CD4-positive, alpha-beta T cell treated with Interleukin-21 for 1 hour (primary cell): Measurements from ENCODE around the gene CHID1.

ENCODE experiments used
- DNase-seq: peaks from one replicate; pipeline ENCODE4 v3.0.0-alpha.2; 2020

The CHID1 gene

DNA sequence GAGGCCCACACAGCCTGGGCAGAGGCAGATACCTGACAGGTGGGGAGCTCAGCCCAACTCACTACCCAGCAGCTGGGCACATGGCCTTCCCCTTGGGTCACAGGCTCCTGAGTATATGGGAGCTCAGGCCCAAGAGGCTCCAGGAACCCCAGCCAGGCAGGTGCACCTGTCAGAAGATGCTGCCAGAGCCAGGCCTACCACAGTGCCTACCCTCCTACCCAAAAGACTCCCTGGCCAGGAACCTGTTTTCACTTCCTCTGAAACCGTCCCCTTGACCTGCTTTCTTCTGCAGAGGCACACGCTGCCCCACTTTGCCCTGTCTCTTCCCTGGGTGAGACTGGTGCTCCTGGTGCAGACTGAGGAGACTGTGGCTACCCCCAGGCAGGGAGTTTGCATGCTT lies 2.9 kb downstream of the CHID1 start:
- no peak for DNase-seq

DNA sequence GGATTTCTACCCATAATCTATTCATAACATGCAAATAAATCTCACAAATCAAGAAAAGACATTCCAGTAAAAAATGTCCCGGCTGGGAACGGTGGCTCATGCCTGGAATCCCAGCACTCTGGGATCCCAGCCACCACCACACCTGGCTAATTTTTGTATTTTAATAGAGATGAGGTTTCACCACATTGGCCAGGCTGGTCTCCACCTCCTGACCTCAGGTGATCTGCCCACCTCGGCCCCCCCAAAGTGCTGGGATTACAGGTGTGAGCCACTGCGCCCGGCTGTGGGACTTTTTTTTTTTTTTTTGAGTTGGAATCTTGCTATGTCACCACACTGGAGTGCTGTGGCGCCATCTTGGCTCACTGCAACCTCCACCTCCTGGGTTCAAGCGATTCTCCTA lies 4.7 kb downstream of the CHID1 start:
- DNase-seq = no peak

DNA sequence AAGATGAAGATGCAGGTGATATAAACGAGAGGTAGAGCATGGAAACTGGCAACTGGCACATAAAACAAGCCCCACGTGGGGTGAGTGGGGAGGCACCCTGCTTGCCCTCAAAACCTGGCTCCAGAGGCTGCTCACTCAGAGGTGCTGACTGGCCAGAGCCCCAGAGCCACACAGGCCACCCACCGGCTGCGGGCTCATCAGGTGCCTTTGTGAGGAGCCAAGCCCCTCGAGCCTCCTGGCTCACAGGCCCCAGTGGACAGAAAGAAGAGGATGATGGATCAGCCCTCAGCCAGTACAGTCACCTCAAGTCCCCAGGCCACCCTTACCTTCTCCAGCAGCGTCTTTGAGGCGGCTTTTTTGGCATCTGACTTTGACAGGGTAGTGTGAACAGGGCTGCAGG lies 6.2 kb downstream of the CHID1 start:
- no peak for DNase-seq

DNA sequence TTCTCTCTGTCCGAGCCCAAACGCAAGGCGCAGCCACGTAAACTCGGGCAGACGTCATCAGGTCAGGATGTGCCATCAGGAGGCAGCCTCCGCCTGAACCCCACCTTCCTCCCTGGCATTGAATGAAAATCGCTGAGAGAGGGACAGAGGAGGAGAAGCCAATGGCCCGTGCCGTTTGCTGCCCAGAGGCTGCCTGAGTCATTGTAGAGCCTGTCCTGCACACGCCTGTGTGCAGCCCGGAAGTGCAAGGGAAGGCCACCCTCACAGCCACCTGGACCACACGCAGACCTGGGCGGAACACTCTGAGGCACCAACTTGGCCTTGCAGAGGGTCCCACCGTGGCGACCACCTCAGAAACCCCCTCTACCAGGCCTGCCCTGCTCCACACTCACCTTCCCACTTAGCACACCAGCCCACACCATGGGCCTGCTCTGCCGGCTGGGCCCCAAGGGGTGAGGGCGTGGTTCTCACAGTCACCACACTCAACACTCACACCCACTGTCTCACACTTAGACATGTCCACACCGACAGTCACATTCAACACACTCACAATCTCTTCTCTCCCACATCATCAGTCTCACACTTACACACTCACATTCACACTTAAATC lies 9.1 kb downstream of the CHID1 start:
- DNase-seq = no peak

DNA sequence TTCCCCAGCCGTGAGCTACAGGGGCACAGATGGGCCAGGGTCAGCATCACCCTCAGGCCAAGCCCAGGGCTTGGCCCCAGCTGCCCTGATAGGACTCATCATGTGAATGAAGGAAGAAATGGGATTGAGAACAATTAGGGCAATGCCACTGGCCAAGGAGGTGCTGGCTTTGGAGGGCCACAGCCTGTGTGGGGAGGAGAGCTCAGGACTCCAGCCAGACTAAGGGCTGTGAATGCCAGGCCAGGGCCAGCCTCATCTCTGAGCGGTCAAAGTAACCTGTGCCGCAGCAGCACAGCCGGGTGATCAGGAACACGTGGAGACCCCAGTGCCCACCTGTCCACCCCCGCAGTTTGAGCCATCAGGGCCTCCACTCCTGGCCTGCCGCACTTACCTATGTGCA lies 10.1 kb downstream of the CHID1 start:
- no peak for DNase-seq

DNA sequence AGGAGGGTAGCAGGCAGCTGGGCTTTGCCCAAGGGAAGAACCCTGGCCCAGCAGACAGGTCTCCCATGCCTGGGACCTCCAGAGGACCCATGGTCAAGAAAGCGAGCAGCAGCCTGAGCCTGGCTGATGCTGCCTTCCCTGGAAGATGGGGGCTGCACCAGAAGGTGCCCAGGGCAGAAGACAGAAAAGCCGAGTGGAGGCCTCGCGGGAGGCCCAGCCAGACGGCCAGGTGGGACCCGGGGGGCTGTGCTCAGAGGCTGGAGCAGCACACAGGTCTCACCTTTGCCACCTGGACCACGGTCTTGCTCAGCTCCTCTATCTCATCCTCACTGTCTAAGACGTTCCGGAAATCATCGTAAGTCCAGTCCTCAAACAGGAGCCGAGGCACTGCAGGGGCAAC lies 10.9 kb downstream of the CHID1 start:
- DNase-seq = no peak

DNA sequence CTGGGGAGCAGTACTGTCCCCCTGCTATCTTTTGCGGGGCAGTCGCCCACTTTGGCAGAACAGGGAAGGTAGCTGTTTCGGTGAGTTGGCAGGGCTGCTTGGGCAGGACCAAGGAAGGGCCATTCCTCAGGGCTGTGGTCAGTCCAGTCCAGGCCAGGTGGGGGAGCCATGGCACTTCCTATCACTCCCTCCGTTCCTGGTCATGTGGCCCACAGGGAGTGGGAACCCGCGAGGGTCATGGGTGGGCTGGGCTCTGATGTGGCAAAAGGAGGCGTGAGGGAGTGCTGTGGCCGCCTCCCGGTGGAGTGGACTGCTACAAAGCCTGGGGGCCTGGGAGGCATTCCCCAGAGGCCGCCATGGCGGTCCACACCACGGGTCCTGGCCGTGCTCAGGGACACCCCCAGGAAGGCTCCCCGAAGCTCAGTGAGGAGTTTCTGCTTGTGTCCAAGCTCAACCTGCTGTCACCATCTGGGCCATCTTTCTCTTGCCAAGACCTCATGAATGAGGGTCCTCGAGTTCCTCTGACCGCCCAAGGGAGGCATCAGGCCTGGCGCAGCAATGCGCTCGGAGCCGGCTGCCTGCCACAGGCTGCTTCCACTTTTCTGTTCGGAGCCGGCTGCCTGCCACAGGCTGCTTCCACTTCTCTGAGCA lies 11.9 kb downstream of the CHID1 start:
- DNase-seq = no peak

DNA sequence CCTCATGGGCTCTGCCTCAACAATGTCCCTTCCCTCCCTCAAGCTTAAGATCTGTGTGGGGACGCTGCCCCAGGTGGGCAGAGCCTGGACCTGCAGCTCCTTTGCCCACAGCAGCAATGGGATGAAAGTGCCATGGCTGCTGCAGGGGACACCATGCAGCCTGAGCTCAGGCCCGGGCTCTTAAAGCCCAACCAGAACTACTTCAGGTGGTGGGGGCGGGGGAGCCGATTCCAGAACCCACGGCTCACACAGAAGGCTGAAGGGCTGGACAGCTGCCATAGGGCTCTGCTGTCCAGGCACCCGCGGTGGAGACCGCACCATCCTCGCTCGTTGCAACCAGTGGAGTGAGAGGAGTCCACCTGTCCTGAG lies 12.5 kb downstream of the CHID1 start:
- DNase-seq = no peak

DNA sequence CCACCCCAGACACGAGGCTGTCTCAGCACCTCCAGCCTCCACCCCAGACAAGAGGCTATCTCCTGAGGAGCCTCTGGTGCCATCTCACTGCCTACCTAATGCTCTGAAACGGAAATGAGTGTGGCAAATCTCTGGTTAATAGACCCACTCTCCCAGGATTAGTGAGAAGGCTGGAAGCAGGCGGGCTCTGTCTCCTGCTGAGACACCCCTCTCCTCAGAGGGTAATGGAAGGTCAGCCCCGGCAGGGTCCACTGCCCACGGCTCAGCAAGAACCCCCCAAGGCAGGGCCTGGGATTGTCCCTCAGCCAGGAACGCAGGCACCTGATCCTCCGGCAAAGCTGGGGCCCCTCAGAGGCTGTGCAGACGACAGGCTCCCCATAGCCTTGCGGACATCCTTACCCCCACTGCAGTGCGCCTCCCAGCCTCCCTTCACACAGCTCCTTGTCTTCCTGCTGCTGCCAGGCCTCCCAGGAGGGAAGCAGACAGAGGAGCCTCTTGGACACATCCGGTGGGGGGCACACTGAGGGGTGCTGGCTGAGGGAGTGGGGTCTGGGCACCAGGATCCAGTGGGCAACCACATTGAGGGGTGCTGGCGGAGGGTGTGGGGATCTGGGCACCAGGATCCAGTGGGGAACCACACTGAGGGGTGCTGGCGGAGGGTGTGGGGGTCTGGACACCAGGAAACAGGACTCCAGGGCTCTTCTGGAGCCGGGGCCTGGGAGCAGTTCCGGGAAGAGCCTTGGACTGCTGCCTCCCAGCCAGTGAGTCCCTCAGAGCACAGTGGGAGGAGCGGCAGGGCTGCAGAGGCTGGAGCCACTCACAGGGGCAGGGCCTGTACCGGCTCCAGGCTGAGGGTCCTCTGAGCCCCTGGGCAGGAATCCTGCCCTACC lies 13.1 kb downstream of the CHID1 start:
- DNase-seq = no peak

DNA sequence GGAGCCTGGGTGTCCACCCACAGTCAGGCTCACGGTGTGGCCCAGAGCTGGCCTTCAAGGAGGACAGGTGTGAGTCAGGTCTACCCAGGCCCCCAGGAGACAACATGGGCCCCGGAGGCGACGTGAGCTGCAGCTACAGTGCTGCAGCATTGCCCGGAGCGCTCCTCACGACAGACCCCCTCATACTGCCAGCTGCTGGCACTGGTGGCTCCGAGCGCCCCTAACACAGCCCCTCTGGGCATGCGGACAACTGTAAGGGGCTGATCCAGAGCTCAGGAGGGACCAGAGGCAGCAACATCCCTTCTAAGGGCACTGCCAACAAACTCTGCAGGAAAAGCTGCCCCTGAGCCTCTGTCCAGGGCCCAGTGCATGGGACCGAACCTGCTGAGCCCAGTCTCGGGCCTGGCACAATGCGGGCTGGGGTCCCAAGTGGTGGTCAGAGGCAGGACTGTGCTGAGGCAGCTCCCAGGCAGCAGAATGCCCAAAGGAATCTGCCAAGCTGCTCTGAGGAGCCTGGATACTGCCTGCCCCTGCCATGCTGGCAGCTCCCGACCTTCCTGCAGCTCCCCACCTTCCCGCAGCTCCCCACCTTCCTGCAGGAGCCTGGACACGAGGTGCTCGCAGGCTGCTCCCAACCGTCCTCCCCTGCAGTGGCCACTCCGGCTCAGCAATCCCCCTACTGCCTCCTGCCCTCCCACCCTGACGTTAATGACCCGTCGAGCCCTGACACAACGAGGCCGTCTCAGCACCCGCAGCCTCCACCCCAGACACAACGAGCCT lies 15.1 kb downstream of the CHID1 start:
- no peak for DNase-seq

DNA sequence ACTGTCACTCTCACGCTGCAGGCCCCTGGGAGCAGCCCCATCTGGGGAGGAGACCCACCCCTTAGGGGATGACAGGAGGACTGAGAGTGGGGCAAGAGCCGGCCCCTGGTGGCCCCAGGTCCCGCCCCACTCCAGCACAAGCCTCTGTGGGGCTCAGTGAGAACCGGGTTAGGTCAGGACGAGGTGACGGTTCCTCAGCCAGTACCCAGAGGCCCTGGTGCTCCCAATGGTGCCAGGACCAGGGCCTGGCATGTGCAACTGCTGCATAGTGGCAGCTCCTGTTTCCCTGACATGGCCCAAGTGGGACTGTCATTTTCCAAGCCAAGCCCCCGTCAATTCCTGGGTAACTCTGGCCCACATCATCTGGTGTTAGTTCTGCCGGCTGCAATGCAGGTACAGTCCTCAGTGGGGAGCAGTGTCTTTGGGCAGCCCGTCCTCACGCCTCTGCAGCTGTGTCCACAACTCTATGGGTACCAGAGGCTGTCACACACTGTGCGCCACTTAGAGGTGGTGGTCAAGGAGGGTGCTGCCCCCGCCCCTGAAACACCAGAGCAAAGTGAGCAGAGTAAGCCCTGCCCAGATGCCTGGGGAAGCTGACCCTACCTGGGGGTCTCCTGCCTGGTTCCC lies 15.9 kb downstream of the CHID1 start:
- no peak for DNase-seq

DNA sequence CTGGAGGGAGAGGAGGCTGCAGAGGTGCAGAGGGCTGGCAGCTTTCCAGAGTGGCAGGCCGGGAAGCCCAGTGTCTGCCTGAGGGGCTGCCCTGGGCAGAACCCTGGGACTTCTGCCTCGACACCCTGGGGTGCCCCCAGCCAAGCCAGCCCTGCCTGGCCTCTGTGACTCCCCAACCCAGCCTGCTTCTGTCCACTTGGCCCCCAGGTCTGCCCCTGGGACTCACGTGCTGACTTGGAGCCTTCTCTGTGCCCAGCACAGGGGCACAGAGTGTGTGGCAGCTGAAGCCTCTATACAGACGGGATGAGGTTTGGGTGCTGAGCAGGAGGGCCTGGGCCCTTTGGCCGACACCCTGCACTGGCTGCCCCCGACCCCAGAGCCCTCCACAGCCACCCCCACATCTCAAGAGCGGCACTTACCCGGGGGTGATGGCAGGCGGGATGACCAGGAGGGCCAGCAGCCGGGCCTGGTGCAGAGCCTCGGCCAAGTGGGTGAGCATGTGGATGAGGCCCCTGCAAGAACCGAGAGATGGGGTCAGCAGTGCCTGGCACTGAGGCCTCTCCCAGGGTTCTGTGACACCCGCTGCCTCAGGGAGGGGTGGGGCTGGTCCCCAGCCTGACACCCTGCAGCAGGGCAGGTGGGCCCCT lies 17.5 kb downstream of the CHID1 start:
- no peak for DNase-seq

DNA sequence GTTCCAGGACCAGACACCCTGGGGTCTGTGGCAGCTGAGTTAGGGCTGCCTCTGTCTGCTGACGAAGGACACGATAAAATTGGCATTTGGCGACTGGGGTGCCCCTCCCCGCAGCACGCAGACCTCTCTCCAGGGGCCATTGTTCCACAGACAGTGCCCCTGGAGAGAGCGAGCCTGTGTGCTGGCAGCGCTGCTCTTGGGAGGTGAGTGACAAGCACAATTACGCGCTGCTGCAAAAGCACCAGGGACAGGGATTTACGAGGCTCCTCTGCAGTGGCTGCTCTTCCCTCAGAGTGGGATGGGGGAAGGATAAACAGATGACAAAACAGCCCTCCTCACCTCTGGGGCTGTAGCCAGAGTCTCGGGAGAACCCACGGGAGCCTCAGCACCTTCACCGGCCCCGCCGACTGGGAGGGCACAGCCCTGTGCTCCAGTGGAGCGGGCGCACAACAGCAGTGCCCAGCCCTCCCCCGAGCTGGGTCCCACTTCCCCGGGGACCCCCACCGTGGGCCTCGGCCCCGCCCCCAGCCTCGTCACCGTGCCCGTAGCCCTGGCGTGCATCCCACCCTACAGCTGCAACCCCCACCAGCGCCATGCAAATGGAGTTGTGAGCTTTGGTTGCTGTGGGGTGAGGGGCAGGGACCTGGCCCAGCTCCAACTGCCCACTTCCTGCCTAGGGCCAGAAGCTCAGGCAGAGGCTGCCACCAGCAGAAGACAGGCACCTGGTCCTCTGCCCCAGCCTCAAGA lies 19.6 kb downstream of the CHID1 start:
- no peak for DNase-seq

DNA sequence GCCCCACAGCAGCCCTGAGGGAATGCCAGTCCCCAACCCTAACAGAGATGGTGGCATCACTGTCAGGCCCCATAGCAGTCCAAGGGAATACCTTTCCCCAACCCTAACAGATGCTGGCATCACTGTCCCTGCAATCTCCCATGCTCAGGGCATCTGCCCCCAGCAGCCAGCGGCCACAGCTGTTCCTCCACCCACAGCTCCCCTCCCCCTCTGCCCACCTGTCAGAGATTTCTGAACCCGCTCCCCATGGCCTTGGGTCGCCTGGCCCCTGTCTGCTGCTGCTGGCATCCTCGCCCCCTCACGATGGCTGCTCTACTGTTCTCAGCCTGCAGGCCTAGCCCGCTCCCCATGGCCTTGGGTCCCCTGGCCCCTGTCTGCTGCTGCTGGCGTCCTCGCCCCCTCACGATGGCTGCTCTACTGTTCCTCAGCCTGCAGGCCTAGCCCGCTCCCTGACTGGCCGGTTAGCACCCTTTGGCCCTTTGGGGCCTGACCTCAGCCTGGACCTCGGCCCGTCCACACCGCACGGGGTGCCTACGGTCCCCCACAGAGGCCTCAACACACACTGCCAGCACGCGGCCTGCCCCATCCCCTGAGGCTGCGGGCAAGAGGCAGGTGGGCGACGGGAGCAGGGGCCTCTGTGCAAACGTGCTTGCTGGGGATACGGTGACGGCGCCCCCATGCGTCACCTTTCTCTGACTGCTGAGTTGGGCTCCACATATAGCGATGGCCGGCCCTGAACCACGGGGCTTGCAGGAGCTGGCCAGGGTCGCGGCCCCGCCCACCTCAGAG lies 20.7 kb downstream of the CHID1 start:
- DNase-seq = no peak

DNA sequence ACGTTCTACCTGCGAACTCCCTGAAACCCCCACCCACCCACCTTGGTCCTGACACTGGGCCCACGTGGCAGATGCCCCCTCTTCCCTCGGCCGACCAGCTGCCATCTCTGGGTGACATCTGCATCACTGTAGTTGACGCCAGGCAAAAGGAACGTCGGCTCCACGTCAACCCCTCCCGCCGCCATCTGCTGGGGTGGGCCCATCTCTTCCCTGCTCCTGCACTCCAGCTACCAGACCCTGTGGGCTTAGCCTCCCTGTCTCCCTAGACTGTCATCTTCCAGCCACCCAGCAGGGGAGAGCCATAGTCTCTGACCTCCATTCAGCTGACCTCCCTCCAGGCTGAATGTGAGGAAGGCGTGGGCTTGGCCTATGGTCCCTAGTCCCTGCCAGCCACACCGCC lies 21.4 kb downstream of the CHID1 start:
- DNase-seq = no peak

DNA sequence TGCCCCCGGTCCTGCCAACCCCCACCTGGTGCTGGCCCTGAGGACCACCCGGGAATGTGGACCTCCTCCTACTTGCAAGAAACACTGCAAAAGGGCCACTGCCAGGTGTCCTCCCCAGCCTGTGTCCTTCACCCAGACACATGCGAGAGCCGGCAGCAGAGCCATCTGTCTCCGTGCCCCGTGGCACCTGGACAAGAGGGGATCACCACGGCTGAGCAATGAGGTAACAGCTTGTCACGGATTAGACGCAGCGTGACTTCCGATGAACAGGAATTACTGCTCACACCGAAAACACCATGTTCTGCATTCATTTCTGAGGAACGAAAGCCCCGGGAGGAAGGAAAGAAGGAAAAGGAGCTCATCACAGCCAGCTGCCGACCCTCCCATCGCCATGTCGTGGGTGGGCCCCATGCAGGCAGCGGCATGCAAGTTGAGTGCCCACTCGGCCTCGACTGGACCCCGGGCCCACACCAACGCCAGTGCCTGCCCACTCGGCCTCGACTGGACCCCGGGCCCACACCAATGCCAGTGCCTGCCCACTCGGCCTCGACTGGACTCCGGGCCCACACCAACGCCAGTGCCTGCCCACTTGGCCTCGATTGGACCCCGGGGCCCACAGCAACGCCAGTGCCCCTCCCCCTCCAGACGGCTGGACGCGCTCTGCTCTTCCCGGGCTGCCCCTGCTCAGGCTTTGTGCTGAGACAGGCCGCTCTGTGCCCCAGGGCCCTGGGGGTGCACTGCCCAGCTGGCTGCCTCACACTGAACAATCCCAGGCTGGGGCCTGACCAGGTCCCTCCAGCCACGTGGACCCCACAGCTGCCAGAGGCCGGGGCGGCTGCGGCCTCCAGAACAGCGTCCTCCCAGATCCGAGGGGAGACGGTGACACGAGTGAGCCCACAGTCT lies 22.0 kb downstream of the CHID1 start:
- no peak for DNase-seq

DNA sequence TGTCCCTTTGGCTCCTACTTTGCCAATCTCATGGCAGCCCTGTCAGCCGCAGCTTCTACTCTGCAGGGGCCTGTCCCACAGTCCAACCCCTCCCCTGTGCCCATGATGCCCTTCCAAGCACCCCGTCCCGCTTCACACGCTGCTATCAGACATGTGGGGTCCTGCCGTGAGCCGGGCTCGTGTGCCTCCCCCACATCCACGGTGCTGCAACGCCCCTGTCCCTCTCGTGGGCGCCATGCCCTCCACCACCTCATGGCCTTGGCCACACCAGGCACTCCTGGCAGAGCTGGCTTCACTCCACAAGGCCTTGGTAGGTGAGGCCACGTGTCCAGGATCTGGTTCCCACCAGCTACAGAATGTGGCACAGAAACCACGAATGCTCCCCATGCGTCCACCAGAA lies 23.0 kb downstream of the CHID1 start:
- no peak for DNase-seq

DNA sequence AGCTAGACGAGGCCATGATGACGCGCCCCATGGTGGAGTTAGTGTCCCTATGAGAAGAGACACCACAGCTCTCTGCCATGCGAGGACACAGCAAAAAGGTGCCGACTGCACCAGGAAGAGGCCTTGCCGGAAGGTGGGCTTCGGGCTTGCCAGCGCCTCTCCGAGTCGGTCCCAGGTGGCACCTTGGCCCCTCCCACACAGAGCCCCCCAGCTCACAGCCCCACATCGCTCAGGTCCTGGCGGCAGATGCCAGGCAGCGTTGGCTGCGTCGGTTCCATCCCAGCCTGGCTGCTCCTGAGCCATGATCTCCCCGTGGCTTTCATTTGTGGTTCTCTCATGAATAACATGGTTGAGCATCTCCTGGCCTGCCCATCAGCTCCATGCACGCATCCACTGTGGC lies 24.0 kb downstream of the CHID1 start:
- no peak for DNase-seq

DNA sequence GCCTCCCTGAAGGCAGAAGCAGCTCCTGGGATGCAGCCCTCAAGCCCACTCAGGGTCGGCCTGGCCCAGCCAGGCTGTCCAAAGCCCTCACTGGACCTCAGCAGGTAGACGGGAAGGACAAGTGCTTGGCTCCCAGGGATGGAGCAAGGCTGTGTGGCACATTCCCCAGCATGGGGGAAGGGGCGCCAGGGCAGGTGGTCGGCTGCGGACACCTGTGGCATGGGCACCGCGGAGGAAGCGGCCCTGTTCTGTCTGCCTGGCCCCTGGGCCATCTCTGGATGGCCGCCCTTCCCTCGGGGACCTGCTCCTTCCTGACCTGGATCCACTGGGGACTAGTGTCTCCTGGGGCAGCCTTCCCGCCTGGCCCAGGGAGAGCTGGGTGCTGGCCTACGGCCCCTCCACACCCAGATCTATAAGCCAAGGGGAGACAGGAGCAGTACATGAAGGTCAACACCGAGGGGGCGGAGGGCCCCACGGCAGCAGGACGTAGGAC lies 26.0 kb downstream of the CHID1 start:
- DNase-seq = no peak

DNA sequence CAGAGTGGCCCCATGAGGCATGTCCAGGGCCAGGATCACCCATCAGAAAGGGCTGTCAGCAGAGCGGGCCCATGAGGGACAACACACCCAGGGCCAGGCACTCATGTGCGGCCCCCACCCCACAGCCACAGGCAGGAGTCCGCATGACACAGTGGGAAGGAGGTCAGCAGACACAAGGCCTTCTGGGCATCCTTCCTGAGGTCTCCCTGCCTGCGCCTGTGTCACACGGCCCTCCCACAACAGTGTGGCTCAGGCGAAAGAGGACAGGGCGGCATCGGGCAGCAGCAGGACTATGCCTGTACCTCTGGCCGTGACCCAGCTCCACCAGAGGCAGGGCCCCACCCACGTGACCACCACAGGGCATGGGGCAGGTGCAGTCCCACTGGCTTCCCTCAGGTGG lies 27.1 kb downstream of the CHID1 start:
- no peak for DNase-seq
